ENCODE results near the gene PHF11.
"Not testable (repeated sequence)": the region's sequence is repeated elsewhere in the genome, so short reads cannot be mapped to it uniquely, and the experiment has no call there.

Gene PHF11

GRCh38 chr13:49549289-49549688, 53.5 kb downstream of the PHF11 start:
- DNase-seq (ENCODE audit: low spot score), result no peak

DNA sequence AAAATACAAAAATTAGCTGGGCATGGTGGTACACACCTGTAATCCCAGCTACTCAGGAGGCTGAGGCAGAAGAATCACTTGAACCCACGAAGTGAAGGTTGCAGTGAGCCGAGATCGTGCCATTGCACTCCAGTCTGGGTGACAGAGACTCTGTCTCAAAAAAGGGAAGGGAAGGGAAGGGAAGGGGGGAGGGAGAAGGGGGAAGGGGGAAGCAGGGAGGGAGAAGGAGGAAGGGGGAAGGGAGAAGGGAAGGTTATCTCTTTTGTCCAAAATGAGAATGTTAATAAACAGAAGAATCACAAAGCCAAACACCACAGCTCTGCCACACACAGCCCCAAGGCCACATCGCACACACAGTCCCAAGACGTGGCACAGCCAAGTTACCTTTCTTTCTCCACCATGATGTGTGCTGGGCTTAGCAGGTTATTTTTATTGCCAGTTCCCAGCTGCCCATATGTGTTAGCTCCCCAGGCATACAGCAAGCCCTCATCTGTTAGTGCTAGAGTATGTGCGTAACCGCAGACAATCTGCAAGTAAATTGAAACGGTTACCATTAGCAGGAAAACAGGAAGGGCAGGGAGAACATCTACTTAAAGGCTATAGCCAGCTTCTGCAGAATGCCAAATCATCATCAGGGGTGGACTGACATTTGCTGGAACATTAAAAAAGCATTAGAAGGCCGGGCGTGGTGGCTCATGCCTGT, 55.3 kb downstream of the PHF11 start:
- no peak for DNase-seq (ENCODE audit: low spot score)

DNA sequence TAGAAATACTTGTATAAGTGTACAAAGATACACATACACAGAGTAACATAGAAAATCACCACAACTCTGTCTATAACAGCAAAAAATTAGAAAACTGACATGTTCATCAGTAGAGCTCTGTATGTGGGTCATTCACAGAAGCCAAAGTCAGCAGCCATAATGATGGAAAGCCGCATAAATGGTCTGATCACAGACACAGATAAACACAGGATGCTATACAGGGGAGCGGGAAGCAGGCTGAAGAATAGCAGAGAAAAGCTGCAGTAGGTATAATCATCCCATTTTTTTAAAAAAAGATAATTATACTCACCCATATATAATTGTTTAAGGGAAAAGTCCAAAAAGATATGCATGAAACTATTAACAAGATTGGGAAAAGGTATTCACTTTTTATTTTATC, 58.1 kb downstream of the PHF11 start:
- no peak for DNase-seq (ENCODE audit: low spot score)

DNA sequence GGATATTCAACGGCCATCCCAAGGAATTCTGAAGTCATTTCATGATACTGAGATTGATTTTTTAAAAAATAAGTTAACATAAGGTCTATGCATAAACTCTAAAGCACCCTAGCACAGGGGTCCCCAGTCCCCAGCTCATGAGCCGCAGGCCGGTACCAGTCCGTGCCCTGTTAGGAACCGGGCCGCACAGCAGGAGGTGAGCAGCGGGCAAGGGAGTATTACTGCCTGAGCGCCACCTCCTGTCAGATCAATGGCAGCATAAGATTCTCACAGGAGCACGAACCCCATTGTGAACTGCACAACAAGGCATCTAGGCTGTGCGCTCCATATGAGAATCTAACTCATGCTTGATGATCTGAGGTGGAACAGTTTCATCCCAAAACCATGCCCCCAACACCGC, 58.6 kb downstream of the PHF11 start:
- no peak for DNase-seq (ENCODE audit: low spot score)

DNA sequence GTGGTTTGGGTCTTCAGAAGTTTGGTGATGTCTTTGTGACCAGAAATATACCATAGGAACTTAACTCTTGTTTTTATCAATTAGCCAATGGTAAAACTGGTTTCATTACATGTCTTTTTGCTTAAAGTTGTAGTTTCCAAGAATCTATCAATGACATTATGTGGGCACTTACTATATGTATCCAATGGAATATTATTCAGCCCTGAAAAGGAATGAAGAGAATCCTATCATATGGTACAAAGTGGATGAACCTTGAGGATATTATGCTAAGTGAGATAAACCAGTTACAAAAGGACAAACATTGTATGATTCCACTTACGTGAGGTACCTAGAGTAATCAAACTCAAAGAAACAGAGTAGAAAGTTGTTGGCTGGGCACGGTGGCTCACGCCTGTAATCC, 63.3 kb downstream of the PHF11 start:
- DNase-seq (ENCODE audit: low spot score), result no peak

DNA sequence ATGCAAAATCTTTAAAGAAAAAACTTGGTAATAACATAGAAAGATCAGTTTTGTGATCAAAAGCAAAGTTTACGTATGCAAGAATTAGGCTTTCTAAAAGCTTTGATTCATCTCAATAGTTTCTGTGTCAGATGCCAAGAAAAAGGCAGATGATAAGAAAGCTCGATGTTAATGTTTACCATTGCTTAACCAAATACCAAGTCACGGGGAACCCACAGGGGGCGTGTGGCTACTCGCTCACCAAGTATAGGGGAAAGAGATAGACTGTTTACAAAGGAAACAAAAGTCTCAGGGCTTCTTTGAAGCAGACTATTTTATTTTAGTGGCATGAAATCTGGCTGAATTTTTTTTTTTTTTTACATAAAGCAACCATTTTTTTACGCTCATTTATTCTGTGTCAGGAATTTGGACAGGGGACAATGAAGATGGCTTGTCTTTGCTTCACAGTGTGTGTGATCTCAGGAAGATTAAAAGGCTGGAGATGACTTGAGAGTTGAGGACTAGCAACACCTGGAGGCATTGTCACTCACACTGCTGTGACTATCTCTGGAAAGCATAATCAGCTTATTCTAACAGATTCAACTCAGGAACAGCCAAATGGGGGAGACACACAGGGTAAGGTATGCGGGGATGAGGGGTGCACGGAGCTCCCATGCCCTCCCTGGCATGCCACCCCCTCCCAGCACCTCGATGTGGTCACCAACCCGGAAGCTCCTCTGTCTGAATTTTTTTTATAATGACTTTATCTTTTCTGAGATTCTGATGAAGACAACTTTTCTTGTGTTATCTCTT, 64.7 kb downstream of the PHF11 start:
- DNase-seq (ENCODE audit: low spot score), result peak; percentile 52

DNA sequence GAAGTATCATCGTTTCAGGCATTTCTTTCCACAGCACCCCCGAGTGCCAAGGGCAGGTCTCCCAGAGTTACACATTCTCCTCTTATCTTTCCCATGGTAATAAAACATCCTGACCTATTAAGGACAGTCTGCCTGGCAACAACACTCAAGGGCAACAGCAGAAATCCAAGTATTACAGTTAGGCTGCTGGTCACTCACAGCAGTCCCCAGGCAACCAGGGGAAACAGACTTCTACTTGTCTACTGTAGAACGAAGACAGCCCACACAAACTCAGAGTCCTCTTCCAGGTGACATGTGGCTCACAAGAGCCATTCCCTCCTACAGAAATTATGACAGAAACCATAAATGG, 65.3 kb downstream of the PHF11 start:
- no peak for DNase-seq (ENCODE audit: low spot score)

DNA sequence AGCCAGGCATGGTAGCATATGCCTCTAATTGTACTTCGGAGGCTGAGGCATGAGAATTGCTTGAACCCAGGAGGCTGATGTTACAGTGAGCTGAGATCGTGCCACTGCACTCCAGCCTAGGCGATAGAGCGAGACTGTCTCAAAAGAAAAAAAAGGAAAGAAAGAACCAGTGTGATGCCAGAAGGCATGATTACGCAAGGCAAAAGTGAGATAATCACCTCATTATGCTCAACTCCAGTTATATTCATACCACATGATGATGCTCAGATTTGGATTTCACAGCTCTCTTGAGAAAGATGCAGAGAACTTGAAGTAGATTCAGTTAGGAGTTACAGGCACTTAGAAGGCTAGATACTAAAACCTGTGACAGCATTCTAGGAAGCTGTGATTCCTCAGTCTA, 67.8 kb downstream of the PHF11 start:
- no peak for DNase-seq (ENCODE audit: low spot score)

- DNase-seq (ENCODE audit: low spot score), result not testable (repeated sequence)
Observed at GRCh38 chr13:49565461-49565860, 69.7 kb downstream of the PHF11 start.

GRCh38 chr13:49566461-49566860, 70.7 kb downstream of the PHF11 start:
- no peak for DNase-seq (ENCODE audit: low spot score)

GRCh38 chr13:49567491-49567890, 71.7 kb downstream of the PHF11 start:
- DNase-seq (ENCODE audit: low spot score), result no peak

- DNase-seq (ENCODE audit: low spot score), result no peak
Observed at GRCh38 chr13:49569993-49570689, 74.4 kb downstream of the PHF11 start.

GRCh38 chr13:49571299-49572240, 75.8 kb downstream of the PHF11 start:
- no peak for DNase-seq (ENCODE audit: low spot score)

Measured in AG08396 (cell line).